Activated CD4-positive, alpha-beta T cell treated with anti-CD3 and anti-CD28 coated beads, Interleukin-2, amount 50 U/mL, for 48 hours (primary cell): Measurements from ENCODE around the gene TBPL2.
"Not testable (repeated sequence)": the region's sequence is repeated elsewhere in the genome, so short reads cannot be mapped to it uniquely, and the experiment has no call there.

ENCODE experiments used
- DNase-seq, 2 experiments: peaks; one replicate each; pipeline ENCODE4 v3.0.0-alpha.2; 2020

Gene TBPL2

DNA sequence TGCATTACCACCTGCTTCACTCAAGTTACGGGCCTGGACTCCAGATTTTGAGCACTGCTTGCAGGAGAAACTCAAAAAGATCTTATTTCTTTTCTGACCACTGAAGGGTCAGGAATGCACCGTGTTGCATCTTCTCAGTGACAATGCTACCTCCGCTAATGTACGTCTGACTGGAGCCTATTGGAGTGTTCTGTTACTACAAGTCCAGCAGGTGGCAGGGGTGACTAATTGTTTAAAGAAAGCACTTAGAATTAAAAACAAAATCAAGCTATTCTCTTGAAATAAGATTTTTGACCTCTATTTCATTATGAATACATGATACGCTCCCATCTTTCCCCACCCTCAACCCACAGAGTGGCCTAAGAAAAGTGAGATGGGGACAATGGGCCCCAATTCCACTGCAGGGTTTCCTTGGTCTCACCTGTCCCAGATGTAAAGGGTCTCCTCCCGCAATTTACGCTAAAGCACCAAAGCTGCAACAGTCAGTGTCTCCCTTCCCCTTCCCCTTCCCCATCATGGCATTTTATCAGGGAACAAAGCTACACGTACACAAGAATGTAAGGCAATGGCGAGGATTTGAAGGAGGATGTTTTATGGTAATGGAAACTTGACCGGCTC is 2.2 kb downstream of the TBPL2 start:
- DNase-seq = no peak

DNA sequence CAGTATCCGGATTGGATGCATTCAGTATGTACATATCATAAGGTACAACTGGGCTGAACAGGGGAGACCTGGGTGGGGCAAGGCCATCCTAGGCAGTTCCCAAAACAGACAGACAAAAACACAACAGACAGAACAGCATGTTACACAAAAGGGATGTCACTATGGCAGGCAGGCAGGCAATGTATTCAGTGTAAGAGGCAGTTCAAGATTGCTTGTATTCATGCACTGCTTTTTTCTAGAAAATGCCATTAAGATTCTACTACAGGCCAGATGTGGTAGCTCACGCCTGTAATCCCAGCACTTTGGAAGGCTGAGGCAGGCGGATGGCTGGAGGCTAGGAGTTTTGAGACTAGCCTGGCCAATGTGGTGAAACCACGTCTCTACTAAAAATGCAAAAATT is 3.5 kb downstream of the TBPL2 start:
- DNase-seq = no peak

- DNase-seq = no peak
Measured at GRCh38 chr14:55436519-55436918, 3.9 kb downstream of the TBPL2 start.

- no peak for DNase-seq
Measured at GRCh38 chr14:55434805-55435174, 5.6 kb downstream of the TBPL2 start.

DNA sequence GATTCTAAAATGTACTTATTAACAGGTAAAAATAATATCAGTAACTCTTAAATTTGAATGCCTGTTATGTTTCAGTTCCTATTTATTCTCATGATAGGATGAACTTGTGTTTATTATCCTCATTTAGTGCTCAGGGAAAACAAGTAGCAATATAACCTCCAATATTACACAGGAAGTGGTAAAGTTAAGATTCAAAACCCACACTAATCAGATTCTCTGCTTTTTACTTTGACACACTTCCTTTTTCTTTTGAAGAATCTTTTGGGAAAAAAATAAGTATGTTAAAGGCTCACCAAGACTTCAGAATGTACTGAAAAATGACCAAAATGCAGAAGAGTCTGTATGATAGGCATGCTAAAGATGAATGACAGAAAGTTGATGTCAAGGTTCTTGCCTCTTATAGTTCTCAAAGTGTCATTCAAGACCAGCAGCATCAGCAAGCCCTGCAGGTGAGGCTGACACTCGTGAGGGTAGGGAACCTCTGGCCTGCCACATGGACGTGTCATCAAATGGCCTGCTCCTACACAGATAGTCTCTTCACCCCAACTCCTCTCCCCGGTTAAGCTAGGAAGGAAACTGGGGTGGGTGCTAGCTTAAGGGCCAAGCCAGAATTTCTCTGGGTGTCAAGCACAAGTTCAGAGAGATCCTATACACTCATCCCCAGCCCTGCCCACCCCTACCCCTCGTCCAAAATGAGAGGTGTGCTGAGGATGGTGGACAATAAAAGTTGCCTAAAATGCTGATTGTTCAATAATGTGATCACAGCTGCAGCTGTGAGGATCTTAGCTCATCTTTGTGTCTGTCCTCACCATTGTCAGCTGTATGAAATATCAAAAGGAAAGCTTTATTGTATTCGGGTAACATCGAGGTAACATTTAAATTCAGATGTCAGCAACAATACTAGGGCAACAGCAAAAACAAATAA is 6.3 kb downstream of the TBPL2 start:
- DNase-seq = peak in 1 of 2 experiments; percentile 30

DNA sequence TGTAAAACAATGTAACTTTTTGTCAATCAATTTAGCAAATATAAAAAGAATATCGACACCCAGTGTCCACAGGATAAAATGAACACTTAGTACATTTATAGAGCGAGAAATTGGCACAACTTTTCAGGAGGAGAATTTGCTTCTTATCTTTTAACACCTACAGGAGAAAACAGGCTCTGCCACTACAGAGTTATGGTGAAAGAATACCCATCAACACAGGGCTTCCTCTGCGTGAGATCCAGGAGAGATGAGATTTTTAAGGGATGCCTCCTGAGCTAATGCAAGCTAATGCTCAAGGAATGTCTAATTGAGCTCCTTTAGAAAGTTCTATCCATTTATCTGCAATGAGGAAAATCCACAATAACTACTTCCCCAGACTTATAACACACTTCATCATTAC is 7.8 kb downstream of the TBPL2 start:
- DNase-seq = no peak

DNA sequence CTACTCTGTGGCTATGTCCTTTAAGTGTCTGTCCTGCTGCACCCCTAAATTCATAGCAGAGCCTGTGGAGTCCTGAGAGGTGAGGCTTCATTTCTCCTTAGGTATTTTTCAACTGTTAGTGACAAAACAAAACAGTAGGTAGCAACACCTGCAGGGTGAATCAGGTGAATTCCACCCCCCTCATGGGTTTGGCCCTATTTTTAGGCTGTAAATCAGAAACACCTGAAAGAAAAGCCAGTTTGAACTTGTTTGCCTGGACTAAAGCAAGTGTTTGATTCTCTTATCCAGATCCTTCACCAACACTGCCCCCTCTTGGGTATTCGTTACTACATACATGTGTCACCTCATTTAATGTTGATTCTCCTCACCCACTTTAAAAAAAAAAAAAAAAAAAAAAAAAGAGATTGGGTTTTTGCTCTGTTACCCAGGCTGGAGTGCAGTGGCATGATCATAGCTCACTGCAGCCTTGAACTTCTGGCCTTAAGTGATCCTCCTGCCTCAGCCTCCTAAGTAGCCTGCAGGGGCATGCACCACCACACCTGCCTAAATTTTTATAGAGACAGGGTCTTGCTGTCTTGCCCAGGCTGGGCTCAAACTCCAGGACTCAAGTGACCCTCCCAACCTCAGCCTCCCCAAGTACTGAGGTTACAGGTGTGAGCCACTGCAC is 10.3 kb downstream of the TBPL2 start:
- DNase-seq = peak in 1 of 2 experiments; percentile 30

DNA sequence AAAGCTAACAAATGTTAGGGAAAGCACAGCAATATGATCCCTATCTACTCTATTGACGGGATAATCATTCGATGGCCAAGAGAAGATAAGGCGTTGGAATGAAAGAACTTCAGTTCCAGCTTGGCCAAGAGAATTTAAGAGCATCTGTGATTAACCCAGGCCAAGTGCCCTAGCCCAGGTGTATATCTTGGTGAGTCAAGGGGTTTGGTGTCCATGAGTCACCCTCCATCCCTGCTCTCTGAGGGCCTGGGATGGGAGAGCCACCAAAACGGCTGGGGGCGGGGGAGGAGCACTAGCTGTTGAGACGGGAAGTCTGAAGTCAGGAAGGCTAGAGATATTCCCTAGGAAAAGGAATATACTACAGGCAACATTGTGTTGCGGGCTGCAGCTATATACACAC is 13.0 kb downstream of the TBPL2 start:
- DNase-seq = no peak

GRCh38 chr14:55426891-55427290 is 13.5 kb downstream of the TBPL2 start:
- DNase-seq = no peak

DNA sequence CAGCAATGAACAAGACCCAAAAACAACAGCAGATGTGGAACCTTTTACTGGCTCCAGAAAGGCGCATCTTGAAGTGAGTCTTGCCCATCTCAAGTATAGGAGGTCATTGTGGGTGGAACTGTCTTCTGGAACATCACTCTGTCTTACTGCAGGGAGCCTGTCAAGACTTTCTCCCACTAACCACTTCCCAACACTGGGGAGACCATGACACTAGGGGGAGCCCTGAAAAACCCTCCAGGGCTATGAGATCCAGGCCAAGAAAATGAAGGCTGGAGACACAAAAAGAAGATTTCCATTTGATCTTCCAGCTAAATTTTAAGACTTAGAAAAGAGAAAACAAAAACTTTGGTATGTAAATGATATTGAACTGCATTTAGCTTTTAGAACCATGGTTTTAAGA is 15.3 kb downstream of the TBPL2 start:
- no peak for DNase-seq

- DNase-seq = no peak
Measured at GRCh38 chr14:55423969-55424368, 16.4 kb downstream of the TBPL2 start.

DNA sequence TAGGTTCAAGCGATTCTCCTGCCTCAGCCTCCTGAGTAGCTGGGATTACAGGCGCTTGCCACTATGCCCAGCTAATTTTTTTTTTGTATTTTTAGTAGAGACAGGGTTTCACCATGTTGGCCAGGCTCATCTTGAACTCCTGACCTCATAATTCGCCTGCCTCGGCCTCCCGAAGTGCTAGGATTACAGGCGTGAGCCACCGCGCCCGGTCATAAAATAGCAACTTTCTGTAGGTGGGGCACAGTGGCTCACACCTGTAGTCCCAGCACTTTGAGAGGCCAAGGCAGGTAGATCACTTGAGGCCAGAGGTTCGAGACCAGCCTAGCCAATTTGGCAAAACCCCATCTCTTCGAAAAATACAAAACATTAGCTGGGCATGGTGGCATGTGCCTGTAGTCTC is 18.1 kb downstream of the TBPL2 start:
- DNase-seq = not testable (repeated sequence)

- no peak for DNase-seq
Measured at GRCh38 chr14:55419663-55420062, 20.8 kb downstream of the TBPL2 start.

GRCh38 chr14:55418411-55418810 is 22.0 kb downstream of the TBPL2 start:
- no peak for DNase-seq

DNA sequence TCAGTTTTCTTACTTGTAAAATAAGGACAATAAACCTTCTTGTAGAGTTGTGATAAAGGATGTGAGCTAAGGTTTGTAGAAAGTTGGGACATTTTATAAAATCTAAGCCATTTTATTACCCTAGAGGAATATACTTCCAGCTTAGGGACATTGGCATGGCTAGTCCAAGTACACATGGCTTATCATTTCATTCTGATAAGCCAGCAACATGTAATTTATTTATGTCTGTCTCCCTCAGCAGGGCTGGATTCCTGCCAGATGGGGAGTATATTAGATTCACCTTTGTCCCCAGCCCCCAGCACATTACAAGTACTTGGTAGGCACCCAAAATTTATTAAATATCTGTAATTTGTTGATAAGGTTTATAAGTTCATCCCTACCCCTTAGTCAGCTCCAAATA is 22.5 kb downstream of the TBPL2 start:
- no peak for DNase-seq

- DNase-seq = peak; percentile 32 to 40
Measured at GRCh38 chr14:55416866-55417265, 23.6 kb downstream of the TBPL2 start.

GRCh38 chr14:55414551-55414950 is 25.9 kb downstream of the TBPL2 start:
- DNase-seq = no peak

DNA sequence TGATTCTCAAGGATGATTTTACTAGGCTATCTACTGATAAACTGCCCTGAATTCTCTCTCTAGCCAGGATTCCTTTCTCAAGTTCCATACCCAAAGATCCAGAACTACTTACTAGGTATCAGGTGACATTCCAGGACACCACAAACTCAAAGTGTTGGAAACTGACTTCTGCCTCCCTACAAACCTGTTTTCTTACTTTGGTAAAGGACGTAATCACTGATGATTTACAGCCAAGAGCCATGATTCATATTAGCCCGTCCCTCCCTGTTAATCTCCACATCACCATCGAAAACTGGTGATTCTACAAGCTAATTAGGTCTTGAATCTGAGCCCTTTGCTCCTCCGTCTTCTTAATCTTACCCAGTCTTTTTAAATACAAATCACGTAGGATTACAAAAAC is 27.7 kb downstream of the TBPL2 start:
- no peak for DNase-seq

DNA sequence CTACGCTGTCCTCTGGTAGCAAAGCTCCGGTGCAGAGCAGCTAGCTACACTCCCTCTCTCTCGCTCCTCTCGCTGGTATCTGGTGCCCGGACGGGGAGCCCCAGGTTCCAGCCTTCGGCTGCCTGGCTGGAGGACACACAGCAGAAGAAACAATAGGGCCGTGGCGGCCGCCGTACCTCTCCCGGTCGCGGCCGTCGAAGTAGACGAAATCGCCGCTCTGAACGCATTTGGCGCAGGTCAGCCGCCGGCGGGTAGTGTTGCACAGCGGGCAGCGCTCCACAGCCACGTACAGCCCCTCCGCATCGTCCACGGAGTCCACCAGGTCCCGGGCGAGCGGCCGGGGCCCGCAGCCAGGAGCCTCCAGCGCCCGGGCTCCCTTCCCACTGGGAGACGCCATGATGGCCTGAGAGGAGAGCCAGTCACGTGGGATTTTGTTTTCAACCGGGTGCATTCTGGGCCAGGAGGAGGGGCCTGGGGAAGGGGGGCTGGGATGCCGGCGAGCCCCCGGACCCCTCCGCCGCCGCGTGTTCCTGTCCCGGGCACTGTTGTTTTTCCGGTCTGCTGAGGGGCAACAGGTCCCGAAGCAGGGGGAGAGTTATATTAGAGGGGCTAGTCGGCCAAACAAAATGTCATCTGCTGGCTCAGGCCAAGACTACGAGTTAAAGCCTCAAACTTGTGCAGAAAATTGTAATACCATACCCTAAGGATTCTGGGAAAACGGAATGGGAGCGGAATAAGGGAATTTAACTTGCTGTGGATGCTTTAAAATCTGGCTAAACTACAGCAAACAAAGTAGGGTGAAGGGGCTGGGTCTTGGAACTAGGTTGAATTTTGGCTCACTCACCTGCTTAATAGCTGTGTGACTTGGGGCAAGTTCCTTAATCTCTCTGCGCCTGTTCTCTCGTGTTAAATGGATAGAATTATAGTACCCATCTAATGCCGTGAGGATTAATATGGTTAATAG is 28.7 kb downstream of the TBPL2 start, which contains the start of gene ATG14:
ATG14 (minus strand) TSS at position 405 of the 964 bp plus-strand sequence; CDS start at position 397, 8 bp downstream.
- DNase-seq = peak; percentile 75 to 80

DNA sequence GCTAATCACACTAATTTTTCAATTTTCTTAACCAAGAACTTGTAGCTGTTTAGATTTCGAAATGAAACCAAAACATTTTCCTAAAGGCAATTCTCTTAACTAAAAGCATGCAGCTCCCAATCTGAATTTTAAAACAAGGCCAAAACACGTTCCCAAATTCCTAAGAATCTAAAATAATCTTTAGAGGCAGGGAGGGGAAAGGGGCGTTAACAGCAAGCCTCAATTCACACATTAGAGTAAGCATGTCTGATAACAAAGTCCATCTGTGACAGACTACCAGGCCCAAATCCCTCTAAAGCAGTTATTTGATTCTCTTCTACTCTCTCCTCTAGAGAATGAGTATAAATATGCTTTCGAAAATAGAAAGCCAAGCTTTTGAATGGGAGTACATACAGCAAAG is 29.5 kb downstream of the TBPL2 start:
- DNase-seq = no peak

DNA sequence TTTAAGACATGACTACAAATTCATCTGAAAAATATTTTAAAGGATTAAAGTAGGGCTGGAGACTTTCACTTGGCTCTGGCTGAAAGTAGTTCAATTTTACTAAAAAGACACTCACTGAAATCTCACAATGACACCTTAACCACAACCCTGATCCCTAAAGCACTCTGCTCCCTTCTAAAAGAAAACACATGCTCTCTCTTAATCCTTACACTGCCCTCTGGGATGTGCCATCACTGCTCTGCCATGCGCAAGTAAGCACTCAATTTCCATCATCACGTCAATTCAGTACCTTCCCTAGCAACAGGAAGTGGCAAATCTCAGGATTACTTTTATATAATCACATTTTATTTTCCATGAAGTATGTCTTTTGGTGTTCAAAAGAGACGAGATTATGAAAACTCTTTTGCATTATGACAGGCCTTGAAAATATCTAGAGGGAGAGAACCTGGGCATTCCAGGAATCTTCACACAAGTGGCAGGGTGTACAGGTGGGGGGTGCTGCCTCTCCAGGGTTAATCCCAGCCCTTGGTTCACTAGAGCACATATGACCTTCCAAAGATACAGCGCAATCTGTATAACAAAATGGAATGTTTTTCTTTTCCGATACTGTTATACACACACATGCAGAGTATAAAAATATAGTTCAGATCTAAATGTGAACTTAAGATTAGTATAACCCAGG is 36.1 kb downstream of the TBPL2 start:
- DNase-seq = no peak

GRCh38 chr14:55401751-55402150 is 38.7 kb downstream of the TBPL2 start:
- DNase-seq = no peak
